HG03025 (cell line): ENCODE results near the gene LRRC52.

Experiments
- ATAC-seq: cut with Tn5 transposase; IDR thresholded peaks from one replicate; pipeline ENCODE4 v1.9.1; 2021; ENCODE audit warnings: mild to moderate bottlenecking, moderate library complexity; ENCODE audit not compliant: unreplicated experiment, low FRiP score

The LRRC52 gene, protein sequence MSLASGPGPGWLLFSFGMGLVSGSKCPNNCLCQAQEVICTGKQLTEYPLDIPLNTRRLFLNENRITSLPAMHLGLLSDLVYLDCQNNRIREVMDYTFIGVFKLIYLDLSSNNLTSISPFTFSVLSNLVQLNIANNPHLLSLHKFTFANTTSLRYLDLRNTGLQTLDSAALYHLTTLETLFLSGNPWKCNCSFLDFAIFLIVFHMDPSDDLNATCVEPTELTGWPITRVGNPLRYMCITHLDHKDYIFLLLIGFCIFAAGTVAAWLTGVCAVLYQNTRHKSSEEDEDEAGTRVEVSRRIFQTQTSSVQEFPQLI

DNA sequence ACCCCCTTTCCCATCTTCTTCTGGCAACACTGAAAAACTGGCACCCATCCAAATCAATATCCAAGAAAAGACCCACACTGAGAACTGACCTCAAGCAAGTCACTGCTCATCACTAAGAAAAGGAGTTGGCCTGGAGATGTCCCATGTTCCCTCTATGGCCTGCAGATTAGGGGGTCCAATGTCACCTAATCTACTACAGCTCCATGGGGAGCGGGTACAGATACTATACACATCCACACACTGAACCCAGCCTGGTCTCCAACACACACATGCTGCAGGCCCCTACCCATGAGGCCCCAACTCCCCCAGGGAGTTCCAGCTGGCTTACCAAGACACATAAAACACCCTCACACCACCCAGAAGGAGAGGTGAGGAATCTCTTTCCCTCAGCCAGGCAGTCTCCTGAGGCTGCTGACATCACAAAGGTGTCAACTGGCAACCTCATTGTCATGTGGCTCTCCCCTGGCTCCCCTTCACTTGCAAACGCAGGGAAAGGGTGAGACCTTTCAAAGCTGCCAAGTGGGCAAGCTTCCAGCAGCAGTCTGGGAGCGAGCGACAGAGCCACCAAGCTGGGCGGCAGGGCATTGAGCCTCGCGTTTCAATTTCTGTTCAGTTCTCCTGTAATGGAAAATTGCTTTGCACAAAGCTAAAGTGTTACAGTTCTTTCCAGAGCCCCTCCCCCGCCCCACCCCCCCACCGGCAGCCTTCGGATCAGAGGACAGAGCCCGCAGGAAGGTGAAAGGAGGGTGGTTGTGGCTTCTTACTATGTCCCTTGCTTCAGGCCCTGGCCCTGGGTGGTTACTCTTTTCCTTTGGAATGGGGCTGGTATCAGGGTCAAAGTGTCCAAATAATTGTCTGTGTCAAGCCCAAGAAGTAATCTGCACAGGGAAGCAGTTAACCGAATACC is at the start of gene LRRC52:
Gene LRRC52 (plus strand): TSS at position 469 of the 907 bp plus-strand sequence. CDS start 297 bp downstream, at position 766.
- ATAC-seq, result no peak

DNA sequence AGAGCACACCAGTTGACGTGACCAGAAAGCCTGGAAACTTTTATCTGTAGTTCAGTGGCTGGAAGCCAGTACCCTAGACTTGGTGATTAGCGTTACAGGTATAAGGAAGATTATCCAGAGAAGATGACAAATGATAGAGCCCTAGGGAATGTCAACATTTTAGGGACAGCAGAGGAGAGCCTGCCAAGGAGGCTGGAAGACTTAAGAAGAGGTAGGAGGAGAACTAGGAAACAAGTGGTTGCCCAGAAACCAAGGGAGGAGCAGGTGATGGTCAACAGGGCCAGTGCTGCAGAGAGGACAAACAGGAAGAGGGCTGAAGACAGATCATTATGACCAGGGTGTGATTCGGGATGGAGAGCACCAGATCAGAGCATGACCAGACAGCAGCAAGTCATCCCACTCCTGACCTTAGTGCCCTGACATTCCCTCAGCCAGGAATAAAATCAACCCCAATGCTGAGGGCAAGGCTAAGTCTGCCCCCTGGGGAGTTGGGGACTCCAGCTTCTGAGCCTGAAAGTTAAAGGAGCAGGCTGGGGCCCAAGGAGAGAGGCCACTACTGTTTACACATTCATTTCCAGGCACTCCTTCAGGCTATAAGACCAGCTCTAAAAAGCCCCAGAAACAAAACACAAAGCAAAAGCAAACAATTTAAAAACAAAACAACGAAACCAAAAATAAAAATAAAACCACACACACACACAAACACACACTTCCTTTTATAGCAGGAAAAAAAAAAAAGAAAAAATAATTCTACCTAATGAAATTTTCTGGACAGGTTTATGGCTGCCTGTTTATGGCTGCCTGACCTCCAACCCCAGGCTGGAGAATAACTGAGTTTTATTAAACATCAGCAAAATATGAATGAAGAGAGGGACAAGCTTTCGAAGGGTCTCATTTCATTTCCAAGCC is 48.6 kb upstream of the LRRC52 start:
- no peak for ATAC-seq

GRCh38 chr1:165495858-165496205 is 48.0 kb upstream of the LRRC52 start:
- ATAC-seq, result no peak

DNA sequence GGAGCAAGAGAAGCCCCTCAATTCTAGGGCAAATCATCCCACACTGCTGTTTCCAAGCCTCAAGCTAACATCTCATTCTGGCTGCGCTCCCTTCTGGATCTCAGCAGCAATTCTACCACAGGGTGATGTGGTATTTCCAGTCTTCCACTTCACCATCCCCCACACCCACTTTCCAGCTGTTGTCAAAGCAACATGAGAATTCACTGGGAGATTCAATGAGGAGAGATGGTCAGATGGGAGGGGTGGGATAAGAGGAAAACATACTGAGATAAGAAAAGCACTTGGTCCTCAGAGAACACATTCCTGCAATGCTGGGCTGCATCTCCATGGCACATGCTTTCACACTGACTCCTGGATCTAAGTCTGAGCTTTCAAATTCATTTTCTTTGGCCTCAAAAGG is 47.3 kb upstream of the LRRC52 start:
- no peak for ATAC-seq

GRCh38 chr1:165497069-165498013 is 46.5 kb upstream of the LRRC52 start:
- ATAC-seq, result no peak

DNA sequence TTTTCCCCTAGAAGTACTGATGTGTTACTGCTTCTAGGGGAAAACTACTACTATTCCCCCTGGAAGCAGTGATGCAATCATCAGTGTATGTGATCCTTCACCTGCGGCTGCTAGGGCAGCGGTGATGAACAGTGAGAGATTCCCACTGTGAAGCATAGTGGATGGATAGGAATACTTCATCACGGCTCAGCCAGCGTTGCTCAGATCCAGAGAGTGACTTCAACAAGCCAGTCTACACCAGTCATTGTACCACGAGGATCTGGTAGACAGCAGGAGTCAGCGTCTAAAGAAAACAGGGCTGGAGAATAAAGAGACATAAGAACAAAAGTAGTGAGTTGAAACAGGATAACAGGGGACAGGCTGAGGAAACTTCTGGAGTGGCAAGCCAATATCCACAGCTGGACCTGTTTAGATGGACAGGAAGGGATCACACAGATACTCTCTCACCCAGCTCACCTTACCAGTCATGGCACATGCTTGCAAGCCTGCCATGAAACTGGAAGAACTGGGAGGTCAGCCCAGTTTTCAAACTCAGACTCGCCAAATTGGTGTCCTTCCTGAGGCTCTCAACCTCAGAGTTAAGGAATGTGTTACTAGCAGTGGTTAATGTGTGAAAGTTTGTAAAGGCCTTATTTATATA is 42.4 kb upstream of the LRRC52 start:
- ATAC-seq, result no peak

DNA sequence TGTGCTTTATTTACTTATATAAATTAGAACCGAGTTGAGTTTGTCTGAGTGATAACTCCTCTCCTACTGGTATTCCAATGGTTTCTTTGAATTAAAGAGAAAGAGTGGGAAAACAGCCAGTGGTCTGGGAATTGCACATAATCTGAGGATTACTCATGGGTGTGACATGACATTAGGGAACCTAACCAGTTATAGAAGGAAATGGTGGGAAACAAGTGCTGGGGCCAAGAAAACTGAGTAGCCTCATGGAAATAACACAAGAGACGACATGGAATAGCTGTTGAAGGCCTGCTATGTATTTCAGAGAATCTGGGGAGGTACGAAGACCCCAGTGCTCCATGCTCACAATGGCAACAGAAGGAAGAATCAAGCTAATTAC is 41.8 kb upstream of the LRRC52 start:
- ATAC-seq, result no peak

DNA sequence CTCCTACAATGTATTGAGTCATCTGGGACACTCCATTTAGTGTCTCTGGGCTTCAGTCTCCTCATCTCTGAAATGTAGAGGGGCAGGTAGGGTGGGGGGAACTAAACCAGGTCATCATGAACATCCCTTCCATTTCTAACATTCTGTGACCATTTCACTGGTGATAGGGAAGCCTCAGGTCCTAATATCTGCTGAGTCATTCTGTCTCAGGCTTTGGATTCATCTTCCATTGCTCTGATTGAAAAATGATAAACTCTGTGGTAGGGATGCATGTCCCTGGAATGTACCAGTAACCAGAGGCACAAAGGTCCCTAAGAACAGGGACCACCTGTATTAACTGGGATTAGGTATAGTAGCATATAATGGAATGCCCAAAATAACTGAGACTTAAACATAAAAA is 36.2 kb upstream of the LRRC52 start:
- no peak for ATAC-seq

GRCh38 chr1:165508291-165508690 is 35.5 kb upstream of the LRRC52 start:
- no peak for ATAC-seq

DNA sequence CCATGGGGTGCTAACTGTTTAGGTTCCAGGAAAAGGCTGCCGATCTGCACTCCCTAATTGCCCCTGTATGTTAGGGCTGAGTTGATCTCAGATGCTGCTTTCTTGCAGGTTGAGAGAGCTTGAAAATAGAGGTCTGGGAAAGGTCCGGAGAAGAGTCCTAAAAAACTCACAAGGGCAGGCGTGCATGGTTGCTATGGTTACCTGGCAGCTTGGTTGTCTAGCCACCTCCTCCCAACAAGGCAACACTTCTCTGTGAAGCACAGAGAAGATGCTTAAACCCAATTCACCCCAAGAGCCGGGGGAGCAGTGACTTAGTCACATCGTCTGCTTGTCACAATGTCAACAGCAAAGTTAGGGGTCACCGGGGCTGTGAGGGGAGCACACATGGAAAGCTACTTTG is 31.0 kb upstream of the LRRC52 start:
- ATAC-seq, result no peak

DNA sequence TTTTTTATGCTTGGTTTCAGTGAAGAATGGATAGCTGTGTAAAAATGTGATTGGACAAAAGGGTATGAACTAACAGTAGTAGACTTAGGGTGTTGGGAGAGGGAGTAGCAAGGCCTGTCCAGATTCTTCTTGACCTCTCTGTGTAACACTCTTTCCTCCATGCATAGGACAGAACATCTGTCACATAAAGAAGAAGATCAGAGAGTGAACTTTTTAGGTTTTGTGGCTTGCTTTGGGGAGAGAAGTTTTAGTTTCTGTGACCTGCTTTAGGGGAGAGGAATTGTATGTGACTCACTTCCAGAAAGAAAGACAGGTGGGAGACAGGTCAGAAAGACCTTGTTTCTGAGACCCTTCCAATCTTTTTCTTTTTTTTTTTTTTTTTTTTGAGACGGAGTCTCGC is 27.3 kb upstream of the LRRC52 start:
- no peak for ATAC-seq

- ATAC-seq, result no peak
These were observed 23.2 kb upstream of the LRRC52 start for GRCh38 chr1:165520646-165521045.

DNA sequence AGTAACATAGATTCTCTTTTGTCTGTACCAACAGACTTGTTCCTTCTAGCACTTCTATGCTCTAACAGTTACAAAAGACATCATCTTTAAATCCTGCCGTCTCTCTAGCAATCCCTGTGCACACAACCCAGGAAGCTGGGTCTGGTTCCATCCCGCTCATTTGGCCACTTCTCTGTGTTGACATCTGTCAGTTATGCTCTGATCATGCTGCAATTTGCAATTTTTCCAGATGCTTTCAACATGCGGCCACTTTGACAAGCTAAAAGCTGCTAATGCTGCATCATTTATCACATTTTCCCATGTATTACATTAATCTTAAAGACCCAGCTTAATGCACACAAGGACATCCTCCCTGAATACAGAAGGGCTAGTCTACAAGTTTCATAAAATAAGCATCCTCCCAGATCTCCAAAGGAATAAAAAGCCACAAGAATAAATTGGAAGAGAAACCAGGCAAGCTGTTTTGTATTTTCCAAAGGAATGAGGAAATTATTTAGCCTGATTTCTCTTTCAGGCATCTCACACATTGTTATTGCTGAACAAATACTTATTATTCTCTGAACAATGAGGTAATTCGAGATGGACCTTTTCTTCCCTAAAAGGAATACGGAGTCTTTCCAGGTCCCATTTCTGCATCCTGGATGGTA is 19.0 kb upstream of the LRRC52 start:
- ATAC-seq, result no peak

DNA sequence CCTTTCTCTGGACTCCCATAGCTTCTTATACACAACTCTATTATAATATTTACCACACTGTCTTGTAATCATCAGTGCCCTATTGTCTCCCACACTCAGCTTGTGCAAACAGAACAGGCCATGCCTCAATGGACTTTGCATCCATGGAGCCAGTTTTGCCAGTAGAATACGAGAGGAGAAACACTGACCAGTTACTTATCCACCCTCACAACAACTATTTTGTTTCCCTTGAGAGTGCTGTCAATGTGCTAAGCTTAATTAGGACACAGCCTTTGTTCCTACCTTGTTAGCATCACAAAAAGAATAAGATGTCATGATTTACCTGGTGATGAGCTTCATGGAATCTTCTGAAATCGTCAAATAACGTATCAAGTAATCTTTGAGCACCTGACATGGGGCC is 18.1 kb upstream of the LRRC52 start:
- ATAC-seq, result no peak

DNA sequence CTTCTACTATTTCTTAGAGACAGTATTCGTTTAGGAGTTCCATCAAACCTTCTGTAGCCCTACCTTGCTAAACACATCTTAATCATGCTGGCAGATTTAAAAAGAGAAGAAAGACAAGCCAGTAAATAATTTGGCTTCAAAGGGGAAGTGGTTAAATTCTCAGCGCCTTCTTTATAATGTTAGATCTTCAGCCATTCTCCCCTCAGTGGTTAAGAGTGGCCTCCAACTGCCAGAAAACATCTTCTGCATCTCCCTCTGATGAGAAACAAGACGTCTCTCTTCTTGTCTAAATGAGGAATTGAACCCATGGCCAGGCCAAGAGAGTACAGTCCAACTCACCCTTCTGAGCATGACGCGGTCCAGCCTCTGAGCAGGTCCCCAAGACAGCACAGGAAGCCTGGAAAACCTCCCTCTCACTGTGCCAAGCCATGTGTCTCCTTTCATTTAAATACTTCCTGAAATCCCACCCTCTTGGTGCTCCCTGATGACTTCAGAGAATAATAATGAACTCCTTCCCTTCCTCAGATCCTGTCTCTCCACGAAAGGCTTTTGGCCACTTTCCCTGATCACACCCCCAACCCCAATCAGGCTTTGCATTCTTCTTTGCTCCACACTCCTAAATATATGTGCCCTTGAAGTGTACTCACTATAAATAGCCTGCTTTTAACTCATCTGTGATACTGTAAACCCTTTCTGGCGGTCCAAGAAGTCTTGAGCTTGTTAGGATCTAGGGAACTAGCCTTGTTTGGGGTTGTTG is 16.4 kb upstream of the LRRC52 start:
- ATAC-seq, result no peak

DNA sequence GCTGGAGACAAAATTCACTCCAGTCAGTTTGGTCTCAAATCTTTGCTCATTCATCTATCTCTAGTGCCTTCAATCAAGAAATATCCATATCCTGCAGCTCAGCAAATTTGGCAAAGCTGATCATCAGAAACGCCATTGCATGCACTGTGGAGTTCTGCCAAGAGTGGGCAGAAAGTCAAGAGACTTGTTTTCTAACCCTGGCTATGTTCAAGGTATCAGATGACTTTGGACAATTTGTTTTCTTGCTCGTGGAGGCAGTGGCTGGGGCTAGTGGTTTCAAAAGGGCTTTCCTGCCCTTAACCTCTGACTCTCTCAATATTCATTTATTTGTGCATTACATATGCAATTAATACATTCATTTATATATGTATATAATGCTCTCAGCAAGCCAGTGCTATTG is 12.8 kb upstream of the LRRC52 start:
- ATAC-seq, result no peak

DNA sequence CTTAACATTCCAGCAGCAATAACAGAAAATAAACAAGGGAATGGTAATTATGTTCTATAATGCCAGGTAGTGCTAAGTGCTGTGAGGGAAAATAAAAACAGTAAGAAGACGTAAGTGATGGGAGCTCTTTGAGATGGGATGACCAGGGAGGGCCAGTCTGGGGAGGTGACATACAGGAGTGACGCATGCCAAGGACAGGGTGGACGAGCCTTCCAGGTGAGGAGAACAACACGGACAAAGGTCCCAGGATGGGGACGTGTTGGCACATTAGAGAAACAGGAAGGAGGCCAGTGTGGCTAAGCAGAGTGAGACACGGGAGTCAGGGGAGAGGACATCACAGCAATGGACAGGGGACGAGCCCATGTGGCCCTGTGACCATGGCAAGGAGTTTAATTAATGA is 11.7 kb upstream of the LRRC52 start:
- ATAC-seq, result no peak

DNA sequence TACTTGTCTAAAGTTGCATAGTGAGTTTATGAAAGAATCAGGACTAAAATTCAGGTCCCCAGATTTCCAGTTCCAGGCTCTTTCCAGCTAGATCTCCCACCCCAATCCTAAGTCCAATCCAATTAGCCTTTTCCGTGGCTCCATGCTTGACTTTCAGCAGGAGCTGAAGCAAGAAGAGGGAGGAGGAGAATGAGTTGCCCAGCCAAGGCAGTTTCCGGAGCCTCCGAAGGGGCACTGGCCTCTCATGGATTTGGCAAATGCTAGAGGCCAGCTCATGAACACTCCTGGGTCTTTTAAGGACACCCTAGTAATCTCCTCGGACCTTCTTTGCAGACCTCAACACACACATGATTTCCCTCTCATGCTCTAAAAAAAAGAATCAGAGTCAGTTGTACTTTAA is 10.5 kb upstream of the LRRC52 start:
- ATAC-seq, result no peak
